Vagina (tissue), 2 donors: ENCODE results near the gene ASPA.

Source experiments
- POLR2A ChIP-seq, 2 donors: fragments of 450-650 bp; IDR thresholded peaks; one replicate each; pipeline ENCODE4 v1.6.1; 2017; ENCODE audit warnings: antibody characterized with exemption in 2 of 2, mild to moderate bottlenecking in 2 of 2, moderate library complexity in 2 of 2
- TF ChIP-seq, protein P1 (sequence below), 3 experiments: fragments of 450-650 bp in 2 of 3; fragments of 200-600 bp in 1 of 3; sonication (generic) in 1 of 3; IDR thresholded peaks; one replicate each; pipeline ENCODE4 v1.5.1; 2017 to 2019; ENCODE audit warnings: antibody characterized with exemption in 3 of 3, mild to moderate bottlenecking in 2 of 3, moderate library complexity in 2 of 3

- TF ChIP-seq, protein P1, sequence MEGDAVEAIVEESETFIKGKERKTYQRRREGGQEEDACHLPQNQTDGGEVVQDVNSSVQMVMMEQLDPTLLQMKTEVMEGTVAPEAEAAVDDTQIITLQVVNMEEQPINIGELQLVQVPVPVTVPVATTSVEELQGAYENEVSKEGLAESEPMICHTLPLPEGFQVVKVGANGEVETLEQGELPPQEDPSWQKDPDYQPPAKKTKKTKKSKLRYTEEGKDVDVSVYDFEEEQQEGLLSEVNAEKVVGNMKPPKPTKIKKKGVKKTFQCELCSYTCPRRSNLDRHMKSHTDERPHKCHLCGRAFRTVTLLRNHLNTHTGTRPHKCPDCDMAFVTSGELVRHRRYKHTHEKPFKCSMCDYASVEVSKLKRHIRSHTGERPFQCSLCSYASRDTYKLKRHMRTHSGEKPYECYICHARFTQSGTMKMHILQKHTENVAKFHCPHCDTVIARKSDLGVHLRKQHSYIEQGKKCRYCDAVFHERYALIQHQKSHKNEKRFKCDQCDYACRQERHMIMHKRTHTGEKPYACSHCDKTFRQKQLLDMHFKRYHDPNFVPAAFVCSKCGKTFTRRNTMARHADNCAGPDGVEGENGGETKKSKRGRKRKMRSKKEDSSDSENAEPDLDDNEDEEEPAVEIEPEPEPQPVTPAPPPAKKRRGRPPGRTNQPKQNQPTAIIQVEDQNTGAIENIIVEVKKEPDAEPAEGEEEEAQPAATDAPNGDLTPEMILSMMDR (IDR thresholded peaks at IDR 0.05) = no peak
- TF ChIP-seq POLR2A (IDR thresholded peaks at IDR 0.05) = no peak
Observed at GRCh38 chr17:3507869-3508268, 32.1 kb downstream of the ASPA start.
